Regular cardiac myocyte (primary cell): ENCODE measurements around the gene CAPN5. TPM values are rescaled to one million over a fixed set of nuclear protein-coding genes. Genes with fewer than 3 reads are reported as not detected.

ENCODE experiments used
- total RNA-seq: library from RNA; depleted of rRNA; stranded (reverse); fragments of >200 nt; gene quantifications from 2 replicates; pipeline ENCODE4 v1.2.3, GENCODE V29; 2014

CAPN5 gene
- total RNA-seq = 10.4 and 12.5 TPM in 2 replicates

GRCh38 chr11:77066229-77067042, at the start of gene CAPN5:
Gene CAPN5, plus strand, starts transcription at chr11:77066971. Its CDS starts 17,916 bp downstream, at chr11:77084887.

GRCh38 chr11:77102246-77103210, 35.8 kb downstream of the CAPN5 start, which contains the start of gene OMP:
Gene OMP, plus strand, starts transcription at chr11:77102840. Its CDS starts 0 bp downstream, at chr11:77102840.

DNA sequence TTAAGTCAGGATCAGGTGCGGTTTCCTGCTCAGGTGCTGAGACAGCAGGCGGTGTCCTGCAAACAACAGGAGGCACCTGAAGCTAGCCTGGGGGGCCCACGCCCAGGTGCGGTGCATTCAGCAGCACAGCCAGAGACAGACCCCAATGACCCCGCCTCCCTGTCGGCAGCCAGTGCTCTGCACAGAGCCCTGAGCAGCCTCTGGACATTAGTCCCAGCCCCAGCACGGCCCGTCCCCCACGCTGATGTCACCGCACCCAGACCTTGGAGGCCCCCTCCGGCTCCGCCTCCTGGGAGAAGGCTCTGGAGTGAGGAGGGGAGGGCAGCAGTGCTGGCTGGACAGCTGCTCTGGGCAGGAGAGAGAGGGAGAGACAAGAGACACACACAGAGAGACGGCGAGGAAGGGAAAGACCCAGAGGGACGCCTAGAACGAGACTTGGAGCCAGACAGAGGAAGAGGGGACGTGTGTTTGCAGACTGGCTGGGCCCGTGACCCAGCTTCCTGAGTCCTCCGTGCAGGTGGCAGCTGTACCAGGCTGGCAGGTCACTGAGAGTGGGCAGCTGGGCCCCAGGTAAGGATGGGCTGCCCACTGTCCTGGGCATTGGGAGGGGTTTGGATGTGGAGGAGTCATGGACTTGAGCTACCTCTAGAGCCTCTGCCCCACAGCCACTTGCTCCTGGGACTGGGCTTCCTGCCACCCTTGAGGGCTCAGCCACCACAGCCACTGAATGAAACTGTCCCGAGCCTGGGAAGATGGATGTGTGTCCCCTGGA, 61.3 kb downstream of the CAPN5 start, which contains the start of gene MYO7A:
MYO7A (plus strand) TSS at position 327 of the 772 bp plus-strand sequence. CDS start 2,389 bp downstream, outside the sequence.

Other genes starting within 250 kb of the CAPN5 start
- 6.2 and 18.8 TPM in 2 replicates for gene ACER3, start 206.1 kb upstream of the CAPN5 start, total RNA-seq
- gene B3GNT6, start 32.6 kb upstream of the CAPN5 start, total RNA-seq = not detected in 2 replicates
- gene OMP, start 35.9 kb downstream of the CAPN5 start, total RNA-seq = 0.56 TPM in 1 of 2 replicates, not detected in the other
- under 0.01 TPM in 2 replicates for gene MYO7A, start 61.3 kb downstream of the CAPN5 start, total RNA-seq
- not detected in 2 replicates for gene GDPD4, start 234.7 kb downstream of the CAPN5 start, total RNA-seq